Measurements from ENCODE around the gene SHFL. TPM values are rescaled to one million over a fixed set of nuclear protein-coding genes. Genes with fewer than 3 reads are reported as not detected.
A peak's percentile ranks its signal among the peaks of the same experiment; 100 is the strongest.

SHFL gene
- polyA plus RNA-seq, 3 donors = 12.6 to 106 (median 17.6) TPM

DNA sequence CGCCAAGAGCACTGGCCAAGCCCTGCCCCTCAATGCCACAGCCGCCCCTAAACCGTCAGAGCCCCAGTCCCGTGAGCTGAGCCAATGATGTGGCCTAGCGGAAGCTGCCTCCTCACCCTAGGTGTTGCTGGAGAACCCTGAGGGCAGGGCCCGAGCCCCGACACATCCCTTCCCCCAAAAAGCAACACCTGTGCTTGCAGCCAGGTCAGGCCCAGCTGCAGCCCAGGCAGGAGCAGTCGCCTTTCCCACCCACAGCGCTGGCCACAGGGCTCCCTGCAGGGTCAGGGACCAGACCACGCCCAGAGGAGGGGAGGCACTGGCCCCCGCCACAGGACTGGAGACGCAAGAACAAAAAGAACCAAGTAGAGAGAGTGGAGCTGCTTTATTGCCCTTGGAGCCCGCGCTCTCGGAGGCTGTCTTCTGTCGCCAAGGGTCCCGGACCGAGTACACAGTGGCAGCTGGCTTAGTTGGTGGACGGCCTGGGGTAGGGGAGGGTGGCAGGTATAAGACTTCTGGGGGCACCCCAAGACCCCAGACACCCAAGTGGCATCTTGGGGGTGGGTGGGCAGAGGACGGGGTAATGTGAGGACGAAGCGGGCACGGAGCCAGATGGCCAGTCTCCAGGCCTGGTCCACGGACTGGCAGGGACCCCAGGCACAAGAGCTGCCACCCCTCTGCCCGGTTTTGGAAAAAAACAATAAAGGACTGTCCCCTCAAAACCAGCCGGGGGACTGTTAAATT, 28.7 kb downstream of the SHFL start:
- TF ChIP-seq, protein P1, sequence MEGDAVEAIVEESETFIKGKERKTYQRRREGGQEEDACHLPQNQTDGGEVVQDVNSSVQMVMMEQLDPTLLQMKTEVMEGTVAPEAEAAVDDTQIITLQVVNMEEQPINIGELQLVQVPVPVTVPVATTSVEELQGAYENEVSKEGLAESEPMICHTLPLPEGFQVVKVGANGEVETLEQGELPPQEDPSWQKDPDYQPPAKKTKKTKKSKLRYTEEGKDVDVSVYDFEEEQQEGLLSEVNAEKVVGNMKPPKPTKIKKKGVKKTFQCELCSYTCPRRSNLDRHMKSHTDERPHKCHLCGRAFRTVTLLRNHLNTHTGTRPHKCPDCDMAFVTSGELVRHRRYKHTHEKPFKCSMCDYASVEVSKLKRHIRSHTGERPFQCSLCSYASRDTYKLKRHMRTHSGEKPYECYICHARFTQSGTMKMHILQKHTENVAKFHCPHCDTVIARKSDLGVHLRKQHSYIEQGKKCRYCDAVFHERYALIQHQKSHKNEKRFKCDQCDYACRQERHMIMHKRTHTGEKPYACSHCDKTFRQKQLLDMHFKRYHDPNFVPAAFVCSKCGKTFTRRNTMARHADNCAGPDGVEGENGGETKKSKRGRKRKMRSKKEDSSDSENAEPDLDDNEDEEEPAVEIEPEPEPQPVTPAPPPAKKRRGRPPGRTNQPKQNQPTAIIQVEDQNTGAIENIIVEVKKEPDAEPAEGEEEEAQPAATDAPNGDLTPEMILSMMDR (IDR thresholded peaks at IDR 0.05) = no peak
- peak in 1 of 3 donors; percentile 5 for DNase-seq
- Histone ChIP-seq H3K9ac (ENCODE audit: insufficient read depth, low read length, poor library complexity, severe bottlenecking) (no peak overlapping the region), H3K9me3 (replicated peaks in 1 of 2; ENCODE audit: control insufficient read depth in 1 of 2, insufficient read depth in 1 of 2, low read length in 2 of 2) (no peaks in the 10 kb centered on the region), H3K27me3 (ENCODE audit: control insufficient read depth in 2 of 2, insufficient read depth in 2 of 2, low read length in 2 of 2) (no peaks in the 10 kb centered on the region), H3K79me2 (ENCODE audit: insufficient read depth, low read length) (peaks cover 33% of the 10 kb centered on the region), H4K20me1 (ENCODE audit: insufficient read depth, low read length) (peaks cover 54% of the 10 kb centered on the region), H3K4me3 (replicated peaks in 1 of 3; ENCODE audit: low read depth in 2 of 3, low read length in 3 of 3) (no peak overlapping the region), H3K4me1 (ENCODE audit: control insufficient read depth in 1 of 2, insufficient read depth in 2 of 2, low read length in 2 of 2) (peaks cover 44 to 51% of the 10 kb centered on the region in 2 donors), H3K4me2 (replicated peaks; ENCODE audit: extremely low read depth, low read length, poor library complexity, severe bottlenecking) (no peak overlapping the region), H3K27ac (ENCODE audit: low read depth in 1 of 2, low read length in 2 of 2) (no peak overlapping the region), H3K36me3 (replicated peaks in 1 of 2; ENCODE audit: control insufficient read depth in 1 of 2, insufficient read depth in 2 of 2, low read length in 2 of 2) (peaks cover 52 to 54% of the 10 kb centered on the region in 2 donors), H2AFZ (ENCODE audit: insufficient read depth, low read depth, low read length, poor library complexity, severe bottlenecking) (no peak overlapping the region)
- Mint-ChIP-seq H3K27ac (peak overlapping the region in 5 of 7 donors; percentile 20 to 82 (median 73)), H3K4me3 (no peak overlapping the region), H3K9me3 (no peaks in the 10 kb centered on the region), H3K36me3 (peaks cover 41 to 65% of the 10 kb centered on the region in 2 donors), H3K27me3 (ENCODE audit: low read depth in 3 of 3) (no peaks in the 10 kb centered on the region), H3K4me1 (peaks cover 45% of the 10 kb centered on the region)
- intact Hi-C loops (cut with micrococcal nuclease) = no loop called here
- 89% methylated on average over 22 of the region's 26 CpGs for WGBS (ENCODE audit: insufficient coverage)

DNA sequence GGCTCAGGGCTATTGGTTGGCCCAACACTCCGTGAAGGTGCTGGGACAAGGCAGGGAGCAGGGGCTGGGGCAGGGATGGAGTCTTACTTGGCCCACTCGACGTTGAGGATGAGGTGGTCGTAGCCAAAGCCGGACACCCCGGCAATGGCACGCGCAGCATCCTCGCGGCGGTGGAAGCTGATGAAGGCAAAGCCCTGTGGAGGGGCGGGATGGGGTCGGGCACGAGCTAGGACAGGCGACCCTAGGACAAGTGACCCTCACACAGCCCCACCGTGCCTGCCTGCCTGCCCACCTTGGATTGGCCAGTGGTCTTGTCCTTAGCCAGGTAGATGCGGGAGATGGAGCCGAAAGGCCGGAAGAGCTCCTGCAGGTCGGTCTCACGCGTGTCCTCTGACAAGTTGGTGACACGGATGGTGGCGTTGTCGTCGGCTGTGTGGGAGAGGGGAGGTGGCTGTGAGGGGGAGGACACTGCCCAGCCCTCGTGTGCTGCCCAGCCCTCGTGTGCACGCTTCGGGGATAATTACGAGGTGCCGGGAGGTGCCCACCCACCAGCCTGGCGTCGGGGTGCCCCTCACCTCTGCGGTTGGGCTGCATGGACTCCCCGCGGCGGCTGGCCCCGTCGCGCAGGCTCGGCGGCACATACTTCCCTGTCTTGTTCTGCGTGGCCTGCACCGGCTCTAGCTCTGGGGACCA, 29.4 kb downstream of the SHFL start:
- Histone ChIP-seq H3K4me1 (ENCODE audit: control insufficient read depth in 1 of 2, insufficient read depth in 2 of 2, low read length in 2 of 2) (peaks cover 42 to 49% of the 10 kb centered on the region in 2 donors), H3K9ac (ENCODE audit: insufficient read depth, low read length, poor library complexity, severe bottlenecking) (no peak overlapping the region), H3K27me3 (ENCODE audit: control insufficient read depth in 2 of 2, insufficient read depth in 2 of 2, low read length in 2 of 2) (no peaks in the 10 kb centered on the region), H3K4me2 (replicated peaks; ENCODE audit: extremely low read depth, low read length, poor library complexity, severe bottlenecking) (no peak overlapping the region), H4K20me1 (ENCODE audit: insufficient read depth, low read length) (peaks cover 54% of the 10 kb centered on the region), H2AFZ (ENCODE audit: insufficient read depth, low read depth, low read length, poor library complexity, severe bottlenecking) (no peak overlapping the region), H3K27ac (ENCODE audit: low read depth in 1 of 2, low read length in 2 of 2) (no peak overlapping the region), H3K4me3 (replicated peaks in 1 of 3; ENCODE audit: low read depth in 2 of 3, low read length in 3 of 3) (no peak overlapping the region), H3K9me3 (replicated peaks in 1 of 2; ENCODE audit: control insufficient read depth in 1 of 2, insufficient read depth in 1 of 2, low read length in 2 of 2) (no peaks in the 10 kb centered on the region), H3K36me3 (replicated peaks in 1 of 2; ENCODE audit: control insufficient read depth in 1 of 2, insufficient read depth in 2 of 2, low read length in 2 of 2) (peaks cover 45 to 47% of the 10 kb centered on the region in 2 donors), H3K79me2 (ENCODE audit: insufficient read depth, low read length) (peaks cover 33% of the 10 kb centered on the region)
- TF ChIP-seq, protein P1 (IDR thresholded peaks at IDR 0.05) = no peak
- peak in 1 of 3 donors; percentile 4 for DNase-seq
- WGBS (ENCODE audit: insufficient coverage) = 93% methylated on average over 38 of the region's 45 CpGs
- intact Hi-C loops (cut with micrococcal nuclease) = no loop called here
- peaks cover 45% of the 10 kb centered on the region for H3K4me1 Mint-ChIP-seq
- H3K9me3 Mint-ChIP-seq = no peaks in the 10 kb centered on the region
- H3K4me3 Mint-ChIP-seq = no peak overlapping the region
- H3K27me3 Mint-ChIP-seq (ENCODE audit: low read depth in 3 of 3) = no peaks in the 10 kb centered on the region
- peak overlapping the region in 4 of 7 donors; percentile 4 to 74 (median 67) for H3K27ac Mint-ChIP-seq
- H3K36me3 Mint-ChIP-seq = peaks cover 36 to 58% of the 10 kb centered on the region in 2 donors
